Right cardiac atrium (tissue), 5 donors: ENCODE results near the gene GPX5. TPM values are rescaled to one million over a fixed set of nuclear protein-coding genes. Genes with fewer than 3 reads are reported as not detected.
"Not testable (repeated sequence)": the region's sequence is repeated elsewhere in the genome, so short reads cannot be mapped to it uniquely, and the experiment has no call there.

Experiments
- ATAC-seq, 2 donors: fragments of 200-7000 bp; cut with Tn5 transposase; one replicate each; pipeline versions ENCODE4 v1.8.0 to v1.9.1; 2020; ENCODE audit warnings: moderate library complexity in 2 of 2, mild to moderate bottlenecking in 1 of 2
- DNase-seq, 3 donors: peaks; one replicate each; pipeline ENCODE4 v3.0.0-alpha.2; 2020
- H3K27ac ChIP-seq: one replicate; pipeline ENCODE4 v1.5.1; 2013; ENCODE audit warnings: mild to moderate bottlenecking, low read length, control low read depth, moderate library complexity
- H3K27me3 ChIP-seq: one replicate; pipeline ENCODE4 v1.6.1; 2013; ENCODE audit not compliant: control insufficient read depth, insufficient read depth
- H3K4me1 ChIP-seq: one replicate; pipeline ENCODE4 v1.6.1; 2013; ENCODE audit warnings: low read length; ENCODE audit not compliant: control insufficient read depth, insufficient read depth
- H3K4me3 ChIP-seq: one replicate; pipeline ENCODE4 v1.5.1; 2013; ENCODE audit warnings: low read length, control low read depth
- H3K9me3 ChIP-seq: one replicate; pipeline ENCODE4 v1.6.1; 2013; ENCODE audit warnings: low read length; ENCODE audit not compliant: control insufficient read depth
- WGBS: extraction: QIAGEN DNeasy Blood & Tissue Kit; methylation state at CpG from one replicate; pipeline ENCODE4 v1.1.7; 2013; 5-methylcytosine and 5-hydroxymethylcytosine counted together
- intact Hi-C, 4 donors: fragments of 100-400 bp; cut with DNase I; formaldehyde crosslinking; loops; one replicate each; pipeline versions ENCODE4 v1.11.0 to v1.14.0; 2022 to 2023
- polyA plus RNA-seq: library from polyadenylated mRNA; stranded (reverse); fragments of 200-250 nt; gene quantifications from one replicate; pipeline ENCODE4 v1.2.3, GENCODE V29; 2013
- total RNA-seq, 4 donors: library from RNA; stranded (reverse); fragmentation: NEBNext Ultra II Directional; extraction: Animal tissue kit (Norgen Biotek cat#: 25700); gene quantifications; one replicate each; pipeline ENCODE4 v1.2.1, GENCODE V29; 2021
- donor health status: healthy with polysubstance abuse.
- donor health status: DM: no; HTN: yes; CAD: no.
- donor health status: DM: no; HTN: no; CAD: no.
- donor health status: DM: no; HTN: yes; CAD: no; lungs with severe emphysema.
- donor health status: DM: yes; HTN: yes; CAD: no.

Gene GPX5
- total and polyA plus RNA-seq, 5 donors, result not detected

- DNase-seq, result peak in 1 of 3 donors; percentile 55
- intact Hi-C loops, result no loop called here
- no peaks in the 10 kb centered on the region for H3K4me1 ChIP-seq
- no peak overlapping the region for H3K27ac ChIP-seq
- 18% methylated on average over 31 of the region's 31 CpGs for WGBS
- H3K27me3 ChIP-seq, result no peaks in the 10 kb centered on the region
- H3K4me3 ChIP-seq, result no peak overlapping the region
- H3K9me3 ChIP-seq, result no peaks in the 10 kb centered on the region
- ATAC-seq, result no peak
These were observed 18.2 kb downstream of the GPX5 start for GRCh38 chr6:28543651-28544610.

GRCh38 chr6:28545955-28546354 lies 20.3 kb downstream of the GPX5 start:
- ATAC-seq (no peak), DNase-seq (no peak)
- H3K27ac ChIP-seq, result no peak overlapping the region
- no peak overlapping the region for H3K4me3 ChIP-seq
- no peaks in the 10 kb centered on the region for H3K27me3 ChIP-seq
- no peaks in the 10 kb centered on the region for H3K4me1 ChIP-seq
- H3K9me3 ChIP-seq, result no peaks in the 10 kb centered on the region
- intact Hi-C loops, result no loop called here

- H3K4me1 ChIP-seq, ATAC-seq, intact Hi-C loops, H3K27me3 ChIP-seq, H3K27ac ChIP-seq, H3K4me3 ChIP-seq, DNase-seq, H3K9me3 ChIP-seq: not testable (repeated sequence)
- WGBS, result 52% methylated on average over 3 of the region's 3 CpGs
These were observed 21.3 kb downstream of the GPX5 start for GRCh38 chr6:28547003-28547402.

- no peak for DNase-seq
- Histone ChIP-seq H3K27ac (no peak overlapping the region), H3K4me3 (no peak overlapping the region), H3K4me1 (peaks cover 4% of the 10 kb centered on the region), H3K27me3 (no peaks in the 10 kb centered on the region), H3K9me3 (no peaks in the 10 kb centered on the region)
- intact Hi-C loops, result no loop called here
- ATAC-seq, result no peak
- 60% methylated on average over 4 of the region's 4 CpGs for WGBS
These were observed 26.4 kb downstream of the GPX5 start for GRCh38 chr6:28551891-28552666.

- H3K27me3 ChIP-seq, result no peaks in the 10 kb centered on the region
- 38% methylated on average over 8 of the region's 8 CpGs for WGBS
- peak overlapping the region; percentile 46 for H3K4me3 ChIP-seq
- intact Hi-C loops, result no loop called here
- H3K9me3 ChIP-seq, result no peaks in the 10 kb centered on the region
- DNase-seq, result no peak
- H3K27ac ChIP-seq, result no peak overlapping the region
- no peak for ATAC-seq
- peaks cover 4% of the 10 kb centered on the region for H3K4me1 ChIP-seq
These were observed 27.8 kb downstream of the GPX5 start for GRCh38 chr6:28553384-28553985.

- 19% methylated on average over 25 of the region's 25 CpGs for WGBS
- Histone ChIP-seq H3K27ac (no peak overlapping the region), H3K9me3 (no peaks in the 10 kb centered on the region), H3K27me3 (no peaks in the 10 kb centered on the region), H3K4me1 (peaks cover 4% of the 10 kb centered on the region), H3K4me3 (peak overlapping the region; percentile 46)
- DNase-seq (no peak), ATAC-seq (no peak)
- intact Hi-C loops, result no loop called here
These were observed 28.6 kb downstream of the GPX5 start for GRCh38 chr6:28553986-28554881.

GRCh38 chr6:28555136-28555535 lies 29.5 kb downstream of the GPX5 start:
- no peak for ATAC-seq
- Histone ChIP-seq H3K9me3 (no peaks in the 10 kb centered on the region), H3K27me3 (no peaks in the 10 kb centered on the region), H3K27ac (no peak overlapping the region), H3K4me3 (no peak overlapping the region), H3K4me1 (peaks cover 4% of the 10 kb centered on the region)
- intact Hi-C loops, result no loop called here
- WGBS, result 72% methylated on average over 2 of the region's 2 CpGs
- DNase-seq, result no peak

GRCh38 chr6:28558629-28559028 lies 32.9 kb downstream of the GPX5 start:
- DNase-seq (no peak), ATAC-seq (no peak)
- no peak overlapping the region for H3K4me3 ChIP-seq
- no peaks in the 10 kb centered on the region for H3K27me3 ChIP-seq
- no peak overlapping the region for H3K27ac ChIP-seq
- WGBS, result 64% methylated on average over 3 of the region's 3 CpGs
- intact Hi-C loops, result no loop called here
- H3K4me1 ChIP-seq, result peaks cover 1% of the 10 kb centered on the region
- H3K9me3 ChIP-seq, result no peaks in the 10 kb centered on the region

GRCh38 chr6:28563430-28564095 lies 37.9 kb downstream of the GPX5 start:
- no peak for DNase-seq
- no peak for ATAC-seq
- Histone ChIP-seq H3K27me3 (no peaks in the 10 kb centered on the region), H3K9me3 (no peaks in the 10 kb centered on the region), H3K4me1 (no peaks in the 10 kb centered on the region), H3K4me3 (no peak overlapping the region), H3K27ac (no peak overlapping the region)
- intact Hi-C loops, result no loop called here
- WGBS, result 45% methylated on average over 3 of the region's 3 CpGs
